H1 (cell line): ENCODE results near the gene PNPLA1. TPM values are rescaled to one million over a fixed set of nuclear protein-coding genes. Genes with fewer than 3 reads are reported as not detected.

Experiments
- CTCF ChIA-PET: fragments of 300-600 bp; sonication (Branson Sonifier 250); formaldehyde crosslinking; loops from one replicate; lab custom pipeline; 2021; ENCODE audit not compliant: partially characterized antibody; lab: Charles Lee
- POLR2A ChIA-PET: fragments of 300-600 bp; sonication (Branson Sonifier 250); formaldehyde crosslinking; loops from one replicate; lab custom pipeline; 2021; ENCODE audit warnings: inconsistent platforms; ENCODE audit not compliant: partially characterized antibody; lab: Charles Lee
- DNase-seq, 2 experiments: peaks; one replicate each; pipeline versions ENCODE4 v3.0.0 to v3.0.0-alpha.2; 2010 to 2022; ENCODE audit warnings: low spot score in 2 of 2, low read depth in 1 of 2, mixed read lengths in 1 of 2
- FAIRE-seq: peaks from 2 replicates; lab custom pipeline; 2011; peaks lifted over from hg19 to GRCh38; lab: Jason Lieb, UNC
- H2AFZ ChIP-seq: 2 replicates; pipeline ENCODE4 v1.8.1; 2012; ENCODE audit warnings: low read length, inconsistent platforms
- H2AK5ac ChIP-seq: 2 replicates; pipeline ENCODE4 v1.6.1; 2013; ENCODE audit warnings: low read depth, low read length
- H2BK120ac ChIP-seq: replicated peaks from 2 replicates; pipeline ENCODE3; 2013; ENCODE audit warnings: low read depth, low read length, inconsistent platforms
- H2BK12ac ChIP-seq: 2 replicates; pipeline ENCODE4 v1.6.1; 2013; ENCODE audit warnings: low read depth, low read length
- H2BK15ac ChIP-seq: 2 replicates; pipeline ENCODE4 v1.6.1; 2013; ENCODE audit warnings: low read length
- H2BK20ac ChIP-seq: 2 replicates; pipeline ENCODE4 v1.6.1; 2013; ENCODE audit warnings: low read length
- H2BK5ac ChIP-seq: 2 replicates; pipeline ENCODE4 v1.6.1; 2013; ENCODE audit warnings: low read depth, low read length
- H3K14ac ChIP-seq: 2 replicates; pipeline ENCODE4 v1.6.1; 2013; ENCODE audit warnings: inconsistent platforms; ENCODE audit not compliant: insufficient read length
- H3K18ac ChIP-seq: 2 replicates; pipeline ENCODE4 v1.6.1; 2013; ENCODE audit warnings: low read length; ENCODE audit errors: extremely low read depth
- H3K23ac ChIP-seq: 2 replicates; pipeline ENCODE4 v1.6.1; 2013; ENCODE audit warnings: inconsistent platforms; ENCODE audit not compliant: insufficient read length
- H3K23me2 ChIP-seq: 2 replicates; pipeline ENCODE4 v1.6.1; 2013; ENCODE audit warnings: low read depth, low read length
- H3K27ac ChIP-seq: 2 replicates; pipeline ENCODE4 v1.6.1; 2011; ENCODE audit warnings: low read depth, low read length, inconsistent platforms
- H3K27me3 ChIP-seq, 4 experiments: replicated peaks in 1 of 4; 1 replicate in 1 of 4; 2 replicates in 3 of 4; pipeline versions ENCODE4 v1.6.1 to v1.8.1; 2011 to 2013; ENCODE audit warnings: low read length in 3 of 4, mild to moderate bottlenecking in 3 of 4, inconsistent platforms in 2 of 4, mixed read lengths in 2 of 4, moderate library complexity in 1 of 4; ENCODE audit not compliant: control insufficient read depth in 3 of 4, insufficient read depth in 3 of 4; ENCODE audit errors: extremely low read depth in 1 of 4
- H3K36me3 ChIP-seq, 4 experiments: 2 replicates each; pipeline versions ENCODE4 v1.6.1 to v1.8.1; 2011 to 2013; ENCODE audit warnings: mild to moderate bottlenecking in 4 of 4, low read length in 3 of 4, moderate library complexity in 2 of 4, control low read depth in 1 of 4, inconsistent platforms in 1 of 4; ENCODE audit not compliant: insufficient read depth in 4 of 4, control insufficient read depth in 2 of 4
- H3K4ac ChIP-seq: replicated peaks from 2 replicates; pipeline ENCODE3; 2013; ENCODE audit warnings: low read length, low read depth, mixed read lengths, inconsistent platforms; ENCODE audit not compliant: insufficient read length
- H3K4me1 ChIP-seq, 4 experiments: replicated peaks in 1 of 4; 1 replicate in 1 of 4; 2 replicates in 3 of 4; pipeline versions ENCODE4 v1.6.1 to v1.8.1; 2011 to 2013; ENCODE audit warnings: low read length in 3 of 4, inconsistent platforms in 2 of 4, mixed read lengths in 1 of 4; ENCODE audit not compliant: insufficient read depth in 4 of 4, control insufficient read depth in 3 of 4
- H3K4me2 ChIP-seq, 2 experiments: 2 replicates each; pipeline versions ENCODE4 v1.6.1 to v1.8.1; 2011 to 2013; ENCODE audit warnings: low read depth in 2 of 2, low read length in 2 of 2, control low read depth in 1 of 2, inconsistent platforms in 1 of 2, mild to moderate bottlenecking in 1 of 2; ENCODE audit not compliant: insufficient read depth in 1 of 2
- H3K4me3 ChIP-seq, 4 experiments: fragments of 200-600, 300-600 bp in 1 of 4; sonication (generic), shearing (Covaris generic), sonication (Bioruptor Twin) in 1 of 4; 2 replicates each; pipeline versions ENCODE4 v1.5.1 to v1.8.1; 2011 to 2016; ENCODE audit warnings: low read length in 4 of 4, low read depth in 3 of 4, control low read depth in 2 of 4, inconsistent platforms in 2 of 4, mild to moderate bottlenecking in 2 of 4, mixed read lengths in 1 of 4, moderate library complexity in 1 of 4; ENCODE audit not compliant: insufficient read depth in 2 of 4; ENCODE audit errors: extremely low read depth in 1 of 4
- H3K56ac ChIP-seq: replicated peaks from 2 replicates; pipeline ENCODE3; 2013; ENCODE audit warnings: low read depth, mild to moderate bottlenecking, mixed read lengths, low read length, inconsistent platforms; ENCODE audit not compliant: insufficient read length
- H3K79me1 ChIP-seq: 2 replicates; pipeline ENCODE4 v1.6.1; 2013; ENCODE audit warnings: low read depth, low read length, control low read depth
- H3K79me2 ChIP-seq, 2 experiments: 2 replicates each; pipeline versions ENCODE4 v1.6.1 to v1.8.1; 2012 to 2013; ENCODE audit warnings: low read length in 2 of 2, mild to moderate bottlenecking in 2 of 2, inconsistent platforms in 1 of 2; ENCODE audit not compliant: insufficient read depth in 2 of 2, control insufficient read depth in 1 of 2
- H3K9ac ChIP-seq, 4 experiments: replicated peaks in 1 of 4; 1 replicate in 1 of 4; 2 replicates in 3 of 4; pipeline versions ENCODE4 v1.6.1 to v1.8.1; 2011 to 2013; ENCODE audit warnings: low read depth in 3 of 4, low read length in 3 of 4, control low read depth in 2 of 4, mild to moderate bottlenecking in 2 of 4, moderate library complexity in 2 of 4, inconsistent platforms in 1 of 4; ENCODE audit errors: extremely low read depth in 1 of 4
- H3K9me3 ChIP-seq, 2 experiments: 2 replicates each; pipeline versions ENCODE4 v1.6.1 to v1.8.1; 2012 to 2013; ENCODE audit warnings: mild to moderate bottlenecking in 2 of 2, moderate library complexity in 2 of 2, control low read depth in 1 of 2, inconsistent platforms in 1 of 2, low read depth in 1 of 2, low read length in 1 of 2, mixed read lengths in 1 of 2; ENCODE audit not compliant: insufficient read depth in 2 of 2
- H4K20me1 ChIP-seq, 2 experiments: replicated peaks in 1 of 2; 2 replicates each; pipeline versions ENCODE3 to v1.8.1; 2011 to 2013; ENCODE audit warnings: inconsistent platforms in 2 of 2, low read length in 2 of 2, mild to moderate bottlenecking in 1 of 2; ENCODE audit not compliant: insufficient read depth in 2 of 2, control insufficient read depth in 1 of 2
- H4K5ac ChIP-seq: 2 replicates; pipeline ENCODE4 v1.6.1; 2013; ENCODE audit warnings: low read length, low read depth, mixed read lengths, inconsistent platforms; ENCODE audit not compliant: insufficient read length
- H4K8ac ChIP-seq: 2 replicates; pipeline ENCODE4 v1.8.0; 2013; ENCODE audit warnings: mild to moderate bottlenecking, moderate library complexity, low read length, inconsistent platforms; ENCODE audit not compliant: insufficient read depth; ENCODE audit errors: extremely low read depth
- H4K91ac ChIP-seq: replicated peaks from 2 replicates; pipeline ENCODE3; 2013; ENCODE audit warnings: low read length, mixed read lengths, inconsistent platforms; ENCODE audit not compliant: insufficient read length
- ASH2L ChIP-seq: fragments of 200-600, 300-600 bp; sonication (generic); IDR thresholded peaks from one replicate; pipeline ENCODE4 v1.7.1; 2017; ENCODE audit warnings: low read length
- BACH1 ChIP-seq: IDR thresholded peaks from 2 replicates; pipeline ENCODE4 v1.6.1; 2012; ENCODE audit warnings: low read length, improper control_type of control experiment
- GTF2F1 ChIP-seq: IDR thresholded peaks from 2 replicates; pipeline ENCODE4 v1.6.1; 2012; ENCODE audit warnings: low read depth, low read length, improper control_type of control experiment, borderline replicate concordance
- JUND ChIP-seq: IDR thresholded peaks from 2 replicates; pipeline ENCODE4 v1.6.1; 2011; ENCODE audit warnings: mild to moderate bottlenecking, improper control_type of control experiment, low read length
- PHF8 ChIP-seq: fragments of 200-600 bp; sonication (generic); conservative IDR thresholded peaks from 2 replicates; pipeline ENCODE4 v1.7.1; 2012; ENCODE audit warnings: low read depth, mild to moderate bottlenecking, inconsistent platforms, low read length, moderate library complexity
- POLR2A ChIP-seq, 2 experiments: IDR thresholded peaks; 1 replicate in 1 of 2; 2 replicates in 1 of 2; pipeline ENCODE4 v1.6.1; 2011; ENCODE audit warnings: low read depth in 2 of 2, low read length in 2 of 2, mild to moderate bottlenecking in 2 of 2; ENCODE audit errors: control extremely low read depth in 1 of 2
- POU5F1 ChIP-seq: IDR thresholded peaks from 2 replicates; pipeline ENCODE4 v1.6.1; 2011; ENCODE audit warnings: low read depth, mild to moderate bottlenecking, low read length, moderate library complexity
- RBBP5 ChIP-seq: IDR thresholded peaks from 2 replicates; pipeline ENCODE4 v1.7.1; 2012; ENCODE audit warnings: low read depth, mild to moderate bottlenecking, inconsistent platforms, low read length, moderate library complexity, borderline replicate concordance
- SAP30 ChIP-seq: fragments of 300-600 bp; sonication (generic); IDR thresholded peaks from 2 replicates; pipeline ENCODE4 v1.7.1; 2012; ENCODE audit warnings: low read length, moderate library complexity, mild to moderate bottlenecking, inconsistent platforms; ENCODE audit not compliant: insufficient read depth, insufficient replicate concordance
- SIRT6 ChIP-seq: IDR thresholded peaks from one replicate; pipeline ENCODE4 v1.7.1; 2012; ENCODE audit warnings: low read length, inconsistent platforms
- TAF1 ChIP-seq: IDR thresholded peaks from 2 replicates; pipeline ENCODE4 v1.6.1; 2011; ENCODE audit warnings: mild to moderate bottlenecking, low read depth, low read length
- TEAD4 ChIP-seq: IDR thresholded peaks from 2 replicates; pipeline ENCODE4 v1.6.1; 2012; ENCODE audit warnings: low read depth, low read length, inconsistent platforms, mixed read lengths
- WGBS, 2 experiments: shearing (Covaris generic) in 1 of 2; methylation state at CpG; one replicate each; pipeline versions ENCODE4 v1.1.6 to v1.1.7; 2013 to 2015; ENCODE audit warnings: low lambda C conversion rate in 2 of 2, mixed read lengths in 2 of 2, inconsistent platforms in 1 of 2, low coverage in 1 of 2, missing lambda C conversion rate in 1 of 2; ENCODE audit not compliant: insufficient replicate concordance in 2 of 2, insufficient coverage in 1 of 2, insufficient read length in 1 of 2; ENCODE audit errors: extremely low coverage in 1 of 2, missing lambda C conversion rate in 1 of 2; 5-methylcytosine and 5-hydroxymethylcytosine counted together
- polyA plus RNA-seq, 7 experiments: library from polyadenylated mRNA; depleted of rRNA in 3 of 7; stranded (reverse) in 5 of 7; unstranded in 2 of 7; fragments of >200 nt in 5 of 7; fragments of 200-250 nt in 2 of 7; gene quantifications; 1 replicate in 5 of 7; 2 replicates in 1 of 7; 4 replicates in 1 of 7; pipeline versions ENCODE4 v1.2.1 to v1.2.3, GENCODE V29; 2011 to 2013; ENCODE audit warnings: missing spikeins in 2 of 7, mixed read lengths in 2 of 7
- total RNA-seq: library from RNA; stranded (reverse); fragmentation: NEBNext Ultra II Directional; extraction: Animal tissue kit (Norgen Biotek cat#: 25700); gene quantifications from 2 replicates; pipeline ENCODE4 v1.2.1, GENCODE V29; 2021
- TF ChIP-seq, protein P1 (sequence below): IDR thresholded peaks from 2 replicates; pipeline ENCODE4 v1.6.1; 2011; ENCODE audit warnings: low read depth, mild to moderate bottlenecking, low read length; ENCODE audit not compliant: insufficient read depth
- TF ChIP-seq, protein P2 (sequence below): IDR thresholded peaks from 2 replicates; pipeline ENCODE4 v1.6.1; 2011; ENCODE audit warnings: low read length, improper control_type of control experiment

The PNPLA1 gene
- total and polyA plus RNA-seq, 2 of the 8 experiments (the other 6 are each of a cell fraction or from before 2014, with no cell fraction given) = not detected

DNA sequence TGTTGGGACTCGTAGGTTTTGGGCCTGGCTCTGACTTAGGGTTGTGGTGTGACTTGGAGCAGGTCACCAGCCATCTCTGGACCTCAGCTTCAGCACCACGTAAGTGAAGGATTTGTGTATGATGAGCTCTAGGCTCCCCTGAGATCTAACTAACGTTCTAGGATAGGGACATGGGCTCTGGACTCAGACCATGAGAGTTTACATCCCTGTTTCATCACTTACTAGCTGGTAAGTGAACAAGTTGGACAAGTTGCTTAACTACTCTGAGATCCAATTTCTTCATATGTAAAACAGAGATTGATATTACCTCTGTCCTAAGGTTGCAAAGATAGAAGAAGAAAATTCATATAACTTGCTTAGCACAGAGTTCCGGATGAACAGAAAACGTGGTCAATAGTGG, 20.3 kb upstream of the PNPLA1 start:
- H3K23me2 ChIP-seq = no peaks in the 10 kb centered on the region; the same call in 1 of the 2 replicates
- no peak for FAIRE-seq
- H3K23ac ChIP-seq = no peak overlapping the region
- 92% methylated on average over 5 of the region's 5 CpGs; no CpG with 5 or more reads in 1 of the 2 experiments for WGBS, 2 experiments
- H2BK120ac ChIP-seq = no peak overlapping the region
- H4K8ac ChIP-seq = no peak overlapping the region
- H3K27me3 ChIP-seq = no peaks in the 10 kb centered on the region
- no peak overlapping the region for H3K14ac ChIP-seq
- H2BK20ac ChIP-seq = no peak overlapping the region
- H3K79me1 ChIP-seq = no peaks in the 10 kb centered on the region
- no peaks in the 10 kb centered on the region for H3K79me2 ChIP-seq
- H3K4me2 ChIP-seq = no peak overlapping the region
- H3K56ac ChIP-seq = no peak overlapping the region
- no peak overlapping the region for H2AFZ ChIP-seq
- no peak overlapping the region for H4K91ac ChIP-seq
- no peaks in the 10 kb centered on the region for H3K36me3 ChIP-seq
- no peak overlapping the region for H2BK5ac ChIP-seq
- ChIA-PET CTCF (interaction anchor here (0.6 to 1.6 kb wide), 4 partner anchors 13 to 970 kb away, joined by 3 to 5 read pairs (median 3); no protein-coding TSS in a partner anchor), POLR2A (interaction anchor here (1.7 kb wide), 1 partner anchor 19 kb away, joined by 4 read pairs; no protein-coding TSS in a partner anchor)
- no peak overlapping the region for H2AK5ac ChIP-seq
- H3K9me3 ChIP-seq = no peaks in the 10 kb centered on the region
- no peak overlapping the region for H3K27ac ChIP-seq
- H3K18ac ChIP-seq = no peak overlapping the region
- no peak overlapping the region for H3K9ac ChIP-seq
- peaks cover 5 to 11% (median 8%) of the 10 kb centered on the region in 4 experiments for H3K4me1 ChIP-seq
- no peak overlapping the region for H3K4ac ChIP-seq
- H2BK12ac ChIP-seq = no peak overlapping the region
- no peaks in the 10 kb centered on the region for H4K20me1 ChIP-seq
- no peak overlapping the region for H4K5ac ChIP-seq
- H2BK15ac ChIP-seq = no peak overlapping the region
- no peak overlapping the region for H3K4me3 ChIP-seq
- no peak for DNase-seq
- TF ChIP-seq PHF8 = no peak
- TF ChIP-seq TAF1 = no peak
- TF ChIP-seq RBBP5 = no peak
- no peak for TF ChIP-seq GTF2F1
- TF ChIP-seq ASH2L = no peak
- no peak for TF ChIP-seq SAP30
- TF ChIP-seq POLR2A (IDR thresholded peaks at IDR 0.05; ENCODE audit: control extremely low read depth in 1 of 2, low read depth in 2 of 2, low read length in 2 of 2) = no peak
- TF ChIP-seq, protein P1, sequence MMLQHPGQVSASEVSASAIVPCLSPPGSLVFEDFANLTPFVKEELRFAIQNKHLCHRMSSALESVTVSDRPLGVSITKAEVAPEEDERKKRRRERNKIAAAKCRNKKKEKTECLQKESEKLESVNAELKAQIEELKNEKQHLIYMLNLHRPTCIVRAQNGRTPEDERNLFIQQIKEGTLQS = no peak
- TF ChIP-seq, protein P2, sequence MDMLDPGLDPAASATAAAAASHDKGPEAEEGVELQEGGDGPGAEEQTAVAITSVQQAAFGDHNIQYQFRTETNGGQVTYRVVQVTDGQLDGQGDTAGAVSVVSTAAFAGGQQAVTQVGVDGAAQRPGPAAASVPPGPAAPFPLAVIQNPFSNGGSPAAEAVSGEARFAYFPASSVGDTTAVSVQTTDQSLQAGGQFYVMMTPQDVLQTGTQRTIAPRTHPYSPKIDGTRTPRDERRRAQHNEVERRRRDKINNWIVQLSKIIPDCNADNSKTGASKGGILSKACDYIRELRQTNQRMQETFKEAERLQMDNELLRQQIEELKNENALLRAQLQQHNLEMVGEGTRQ = no peak
- no peak for TF ChIP-seq BACH1
- no peak for TF ChIP-seq POU5F1
- no peak for TF ChIP-seq JUND
- no peak for TF ChIP-seq SIRT6
- TF ChIP-seq TEAD4 = no peak
